Mesendoderm (in vitro differentiated cells): Measurements from ENCODE around the gene LRP11.

Experiments
- DNase-seq: peaks from one replicate; pipeline ENCODE4 v3.0.0; 2013
- H2AK5ac ChIP-seq: 2 replicates; pipeline ENCODE4 v1.6.1; 2013; ENCODE audit warnings: low read length, inconsistent platforms
- H2BK120ac ChIP-seq: 2 replicates; pipeline ENCODE4 v1.6.1; 2013; ENCODE audit warnings: low read depth, mild to moderate bottlenecking, low read length, moderate library complexity, mixed read lengths
- H2BK15ac ChIP-seq: replicated peaks from 2 replicates; pipeline ENCODE4 v1.6.1; 2013; ENCODE audit warnings: low read depth, mild to moderate bottlenecking, moderate library complexity
- H2BK5ac ChIP-seq: 2 replicates; pipeline ENCODE4 v1.6.1; 2013; ENCODE audit warnings: low read length, inconsistent platforms
- H3K18ac ChIP-seq: 2 replicates; pipeline ENCODE4 v1.6.1; 2013; ENCODE audit warnings: mild to moderate bottlenecking, low read length, mixed read lengths
- H3K23ac ChIP-seq: one replicate; pipeline ENCODE4 v1.6.1; 2013; ENCODE audit warnings: low read length
- H3K27ac ChIP-seq: 2 replicates; pipeline ENCODE4 v1.5.1; 2013; ENCODE audit warnings: low read depth, mild to moderate bottlenecking, inconsistent platforms, low read length, moderate library complexity
- H3K27me3 ChIP-seq: 2 replicates; pipeline ENCODE4 v1.6.1; 2013; ENCODE audit warnings: low read length, control low read depth, mild to moderate bottlenecking, inconsistent platforms; ENCODE audit not compliant: insufficient read depth, poor library complexity
- H3K36me3 ChIP-seq: 2 replicates; pipeline ENCODE4 v1.6.1; 2013; ENCODE audit warnings: low read length, inconsistent platforms; ENCODE audit not compliant: control insufficient read depth, insufficient read depth
- H3K4ac ChIP-seq: one replicate; pipeline ENCODE4 v1.6.1; 2013; ENCODE audit warnings: low read depth, mild to moderate bottlenecking, low read length, moderate library complexity
- H3K4me1 ChIP-seq: 2 replicates; pipeline ENCODE4 v1.6.1; 2013; ENCODE audit warnings: low read depth, low read length, inconsistent platforms; ENCODE audit not compliant: control insufficient read depth
- H3K4me2 ChIP-seq: 2 replicates; pipeline ENCODE4 v1.6.1; 2013; ENCODE audit warnings: low read length
- H3K4me3 ChIP-seq: 2 replicates; pipeline ENCODE4 v1.5.1; 2013; ENCODE audit warnings: mild to moderate bottlenecking, low read length
- H3K56ac ChIP-seq: one replicate; pipeline ENCODE4 v1.6.1; 2013; ENCODE audit warnings: low read length
- H3K79me1 ChIP-seq: 2 replicates; pipeline ENCODE4 v1.6.1; 2013; ENCODE audit warnings: low read length, inconsistent platforms
- H3K79me2 ChIP-seq: 2 replicates; pipeline ENCODE4 v1.6.1; 2013; ENCODE audit warnings: mild to moderate bottlenecking, low read length; ENCODE audit not compliant: control insufficient read depth, insufficient read depth
- H3K9ac ChIP-seq: 2 replicates; pipeline ENCODE4 v1.6.1; 2013; ENCODE audit warnings: low read length, inconsistent platforms
- H4K5ac ChIP-seq: one replicate; pipeline ENCODE4 v1.6.1; 2013; ENCODE audit warnings: low read length
- H4K8ac ChIP-seq: one replicate; pipeline ENCODE4 v1.6.1; 2013; ENCODE audit warnings: low read depth, mild to moderate bottlenecking, control low read depth, low read length, moderate library complexity
- WGBS: extraction: QIAGEN DNeasy Blood & Tissue Kit; methylation state at CpG from one replicate; pipeline ENCODE4 v1.1.7; 2013; ENCODE audit warnings: low lambda C conversion rate, missing lambda C conversion rate; ENCODE audit not compliant: insufficient coverage; ENCODE audit errors: extremely low coverage; 5-methylcytosine and 5-hydroxymethylcytosine counted together

The LRP11 gene

GRCh38 chr6:149899926-149900619 lies 35.9 kb upstream of the LRP11 start:
- Histone ChIP-seq H3K9ac (no peak overlapping the region), H4K5ac (no peak overlapping the region), H3K23ac (no peak overlapping the region), H3K4me3 (no peak overlapping the region), H2BK15ac (no peak overlapping the region), H3K27me3 (no peaks in the 10 kb centered on the region), H3K18ac (no peak overlapping the region), H2BK5ac (no peak overlapping the region), H3K79me1 (no peaks in the 10 kb centered on the region), H2BK120ac (no peak overlapping the region), H3K56ac (no peak overlapping the region), H3K4me1 (no peaks in the 10 kb centered on the region), H4K8ac (no peak overlapping the region), H3K27ac (no peak overlapping the region), H3K4ac (no peak overlapping the region), H2AK5ac (no peak overlapping the region), H3K36me3 (no peaks in the 10 kb centered on the region), H3K79me2 (no peaks in the 10 kb centered on the region), H3K4me2 (no peak overlapping the region)
- WGBS: no CpG with 5 or more reads among the region's 7 CpGs
- DNase-seq: no peak

- Histone ChIP-seq H3K79me2 (no peaks in the 10 kb centered on the region), H3K4me3 (no peak overlapping the region), H3K23ac (no peak overlapping the region), H3K27ac (no peak overlapping the region), H4K8ac (no peak overlapping the region), H3K4ac (no peak overlapping the region), H4K5ac (no peak overlapping the region), H2BK15ac (no peak overlapping the region), H3K56ac (no peak overlapping the region), H3K27me3 (no peaks in the 10 kb centered on the region), H3K4me2 (no peak overlapping the region), H3K18ac (no peak overlapping the region), H2BK120ac (no peak overlapping the region), H3K4me1 (no peaks in the 10 kb centered on the region), H3K79me1 (no peaks in the 10 kb centered on the region), H2BK5ac (no peak overlapping the region), H3K36me3 (no peaks in the 10 kb centered on the region), H3K9ac (no peak overlapping the region), H2AK5ac (no peak overlapping the region)
- WGBS: no CpG with 5 or more reads among the region's 6 CpGs
- no peak for DNase-seq
These were observed 35.3 kb upstream of the LRP11 start for GRCh38 chr6:149899486-149899885.

- H3K9ac ChIP-seq: no peak overlapping the region
- H3K56ac ChIP-seq: no peak overlapping the region
- no peaks in the 10 kb centered on the region for H3K36me3 ChIP-seq
- no peak overlapping the region for H3K18ac ChIP-seq
- H3K4ac ChIP-seq: no peak overlapping the region
- no peak overlapping the region for H4K5ac ChIP-seq
- H3K79me1 ChIP-seq: no peaks in the 10 kb centered on the region
- no peak overlapping the region for H3K23ac ChIP-seq
- H2BK120ac ChIP-seq: no peak overlapping the region
- no peaks in the 10 kb centered on the region for H3K79me2 ChIP-seq
- no peak overlapping the region for H3K27ac ChIP-seq
- H2AK5ac ChIP-seq: no peak overlapping the region
- DNase-seq: no peak
- H4K8ac ChIP-seq: no peak overlapping the region
- no peaks in the 10 kb centered on the region for H3K4me1 ChIP-seq
- H3K4me2 ChIP-seq: no peak overlapping the region
- no peak overlapping the region for H2BK15ac ChIP-seq
- no peak overlapping the region for H3K4me3 ChIP-seq
- H2BK5ac ChIP-seq: no peak overlapping the region
- WGBS: no CpG with 5 or more reads among the region's 9 CpGs
- no peaks in the 10 kb centered on the region for H3K27me3 ChIP-seq
These were observed 34.8 kb upstream of the LRP11 start for GRCh38 chr6:149898966-149899365.

- peak; percentile 16 for DNase-seq
- Histone ChIP-seq H3K56ac (no peak within 1 kb of the TSS), H3K4me2 (no peak within 1 kb of the TSS), H3K27me3 (no peaks in the 10 kb centered on the region), H2BK15ac (no peak within 1 kb of the TSS), H2AK5ac (no peak within 1 kb of the TSS), H3K23ac (no peak within 1 kb of the TSS), H3K4ac (no peak within 1 kb of the TSS), H2BK120ac (no peak within 1 kb of the TSS), H4K5ac (no peak within 1 kb of the TSS), H3K36me3 (no peaks in the 10 kb centered on the region), H3K9ac (no peak within 1 kb of the TSS), H3K4me1 (no peaks in the 10 kb centered on the region), H3K18ac (no peak within 1 kb of the TSS), H3K79me2 (no peaks in the 10 kb centered on the region), H4K8ac (no peak within 1 kb of the TSS), H3K4me3 (no peak within 1 kb of the TSS), H2BK5ac (no peak within 1 kb of the TSS), H3K27ac (no peak within 1 kb of the TSS), H3K79me1 (no peaks in the 10 kb centered on the region)
- WGBS: no CpG with 5 or more reads among the region's 17 CpGs
These were observed 33.9 kb upstream of the LRP11 start, which contains the start of gene RAET1E for GRCh38 chr6:149897855-149898744. TSS of gene RAET1E (minus strand) at chr6:149898113. CDS start at chr6:149890901, 7,212 bp downstream.

- Histone ChIP-seq H3K4me3 (no peak overlapping the region), H3K23ac (no peak overlapping the region), H3K18ac (no peak overlapping the region), H4K5ac (no peak overlapping the region), H2BK5ac (no peak overlapping the region), H3K79me2 (no peaks in the 10 kb centered on the region), H3K4ac (no peak overlapping the region), H3K4me1 (no peaks in the 10 kb centered on the region), H2BK120ac (no peak overlapping the region), H3K56ac (no peak overlapping the region), H3K36me3 (no peaks in the 10 kb centered on the region), H3K27me3 (no peaks in the 10 kb centered on the region), H2BK15ac (no peak overlapping the region), H3K4me2 (no peak overlapping the region), H2AK5ac (no peak overlapping the region), H3K27ac (no peak overlapping the region), H3K79me1 (no peaks in the 10 kb centered on the region), H3K9ac (no peak overlapping the region), H4K8ac (no peak overlapping the region)
- no CpG with 5 or more reads among the region's 13 CpGs for WGBS
- no peak for DNase-seq
These were observed 33.0 kb upstream of the LRP11 start for GRCh38 chr6:149897015-149897697.
